ENCODE measurements around the gene PEBP1. TPM values are rescaled to one million over a fixed set of nuclear protein-coding genes. Genes with fewer than 3 reads are reported as not detected.
A peak's percentile ranks its signal among the peaks of the same experiment; 100 is the strongest.

The PEBP1 gene
- total RNA-seq, 1 experiment from 2014 or later, result 320 TPM

GRCh38 chr12:118102070-118102469, 33.9 kb upstream of the PEBP1 start:
- peaks cover 9% of the 10 kb centered on the region for H3K23me2 ChIP-seq (ENCODE audit: insufficient read length, low read depth, low read length, poor library complexity, severe bottlenecking)
- no peaks in the 10 kb centered on the region for H3K9me3 ChIP-seq (ENCODE audit: control insufficient read depth, low read depth, low read length)
- no peak overlapping the region for H2BK12ac ChIP-seq (ENCODE audit: insufficient read length, low read depth, low read length)
- no peak overlapping the region for H4K91ac ChIP-seq (ENCODE audit: insufficient read length, low read depth, low read length)
- peak overlapping the region; percentile 67 for H3K4me2 ChIP-seq (ENCODE audit: insufficient read depth, insufficient read length, low read length)
- no peak overlapping the region for H2AFZ ChIP-seq (ENCODE audit: low read length)
- no peak overlapping the region for H2AK5ac ChIP-seq (ENCODE audit: insufficient read length, low read length)
- no peak overlapping the region for H2BK20ac ChIP-seq (ENCODE audit: low read depth, low read length, poor library complexity, severe bottlenecking)
- H3K79me1 ChIP-seq (ENCODE audit: insufficient read depth, low read depth, low read length, poor library complexity, severe bottlenecking), result peaks cover 6% of the 10 kb centered on the region
- WGBS (ENCODE audit: extremely low coverage, insufficient read length, low lambda C conversion rate), result no CpG with 5 or more reads among the region's 6 CpGs
- H3K4me1 ChIP-seq (ENCODE audit: insufficient read depth, low read length), result peaks cover 7% of the 10 kb centered on the region; the same call in 1 of the 2 replicates
- H3K4ac ChIP-seq (ENCODE audit: low read depth, low read length), result no peak overlapping the region
- H3K27ac Mint-ChIP-seq, result 0 out of 7 replicates have a peak overlapping the region, but pooled peaks of 2 of the 3 experiments have one; percentile 24 to 34
- peaks cover 9 to 31% (median 11%) of the 10 kb centered on the region in 3 experiments; a peak in 6 of 7 replicates for H3K36me3 Mint-ChIP-seq (ENCODE audit: insufficient read depth in 1 of 3, low read depth in 3 of 3)
- peak; percentile 47 for DNase-seq
- H3K27ac ChIP-seq (ENCODE audit: insufficient read length, low read depth, low read length), result no peak overlapping the region
- no peak overlapping the region for H2BK120ac ChIP-seq (ENCODE audit: low read depth, low read length, poor library complexity, severe bottlenecking)
- H2BK15ac ChIP-seq (ENCODE audit: low read depth, low read length), result no peak overlapping the region
- no peak overlapping the region for H3K18ac ChIP-seq (ENCODE audit: insufficient read length, low read depth, low read length)
- no peaks in the 10 kb centered on the region for H4K20me1 ChIP-seq (ENCODE audit: control insufficient read depth, insufficient read depth, insufficient read length)
- H3K9ac ChIP-seq (ENCODE audit: extremely low read depth, insufficient read length, low read length), result no peak overlapping the region
- peaks cover 10% of the 10 kb centered on the region; the same call in 1 of the 2 replicates for H3K79me2 ChIP-seq (ENCODE audit: insufficient read depth, low read length)
- TF ChIP-seq, protein P1, sequence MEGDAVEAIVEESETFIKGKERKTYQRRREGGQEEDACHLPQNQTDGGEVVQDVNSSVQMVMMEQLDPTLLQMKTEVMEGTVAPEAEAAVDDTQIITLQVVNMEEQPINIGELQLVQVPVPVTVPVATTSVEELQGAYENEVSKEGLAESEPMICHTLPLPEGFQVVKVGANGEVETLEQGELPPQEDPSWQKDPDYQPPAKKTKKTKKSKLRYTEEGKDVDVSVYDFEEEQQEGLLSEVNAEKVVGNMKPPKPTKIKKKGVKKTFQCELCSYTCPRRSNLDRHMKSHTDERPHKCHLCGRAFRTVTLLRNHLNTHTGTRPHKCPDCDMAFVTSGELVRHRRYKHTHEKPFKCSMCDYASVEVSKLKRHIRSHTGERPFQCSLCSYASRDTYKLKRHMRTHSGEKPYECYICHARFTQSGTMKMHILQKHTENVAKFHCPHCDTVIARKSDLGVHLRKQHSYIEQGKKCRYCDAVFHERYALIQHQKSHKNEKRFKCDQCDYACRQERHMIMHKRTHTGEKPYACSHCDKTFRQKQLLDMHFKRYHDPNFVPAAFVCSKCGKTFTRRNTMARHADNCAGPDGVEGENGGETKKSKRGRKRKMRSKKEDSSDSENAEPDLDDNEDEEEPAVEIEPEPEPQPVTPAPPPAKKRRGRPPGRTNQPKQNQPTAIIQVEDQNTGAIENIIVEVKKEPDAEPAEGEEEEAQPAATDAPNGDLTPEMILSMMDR (conservative IDR thresholded peaks at IDR 0.05), result no peak
- H3K27me3 ChIP-seq (ENCODE audit: insufficient read depth, low read length), result no peaks in the 10 kb centered on the region
- no peak overlapping the region for H4K8ac ChIP-seq (replicated peaks; ENCODE audit: insufficient read length, low read depth, low read length)
- no peaks in the 10 kb centered on the region for H3K9me3 Mint-ChIP-seq
- no peak overlapping the region for H2BK5ac ChIP-seq (ENCODE audit: insufficient read length, low read length)
- peaks cover 31 to 34% of the 10 kb centered on the region in 2 experiments for H3K4me1 Mint-ChIP-seq
- no peak overlapping the region for H3T11ph ChIP-seq (ENCODE audit: low read length)
- H4K5ac ChIP-seq (ENCODE audit: insufficient read length, low read depth, low read length), result no peak overlapping the region
- H3K27me3 Mint-ChIP-seq (ENCODE audit: low read depth), result no peaks in the 10 kb centered on the region
- H3K23ac ChIP-seq (ENCODE audit: insufficient read length, low read depth, low read length), result no peak overlapping the region
- no peak overlapping the region for H3K14ac ChIP-seq (ENCODE audit: insufficient read depth, low read length)
- H3K56ac ChIP-seq (ENCODE audit: insufficient read length, low read depth, low read length), result no peak overlapping the region
- H3K4me3 Mint-ChIP-seq, result peak overlapping the region; percentile 91 to 92
